ENCODE results near the gene TUBB3. TPM values are rescaled to one million over a fixed set of nuclear protein-coding genes. Genes with fewer than 3 reads are reported as not detected.

The TUBB3 gene
- total and polyA plus RNA-seq, 9 of the 15 experiments (the other 6 are each of a cell fraction or from before 2014, with no cell fraction given): 0.18 to 12.5 (median 5.0) TPM

DNA sequence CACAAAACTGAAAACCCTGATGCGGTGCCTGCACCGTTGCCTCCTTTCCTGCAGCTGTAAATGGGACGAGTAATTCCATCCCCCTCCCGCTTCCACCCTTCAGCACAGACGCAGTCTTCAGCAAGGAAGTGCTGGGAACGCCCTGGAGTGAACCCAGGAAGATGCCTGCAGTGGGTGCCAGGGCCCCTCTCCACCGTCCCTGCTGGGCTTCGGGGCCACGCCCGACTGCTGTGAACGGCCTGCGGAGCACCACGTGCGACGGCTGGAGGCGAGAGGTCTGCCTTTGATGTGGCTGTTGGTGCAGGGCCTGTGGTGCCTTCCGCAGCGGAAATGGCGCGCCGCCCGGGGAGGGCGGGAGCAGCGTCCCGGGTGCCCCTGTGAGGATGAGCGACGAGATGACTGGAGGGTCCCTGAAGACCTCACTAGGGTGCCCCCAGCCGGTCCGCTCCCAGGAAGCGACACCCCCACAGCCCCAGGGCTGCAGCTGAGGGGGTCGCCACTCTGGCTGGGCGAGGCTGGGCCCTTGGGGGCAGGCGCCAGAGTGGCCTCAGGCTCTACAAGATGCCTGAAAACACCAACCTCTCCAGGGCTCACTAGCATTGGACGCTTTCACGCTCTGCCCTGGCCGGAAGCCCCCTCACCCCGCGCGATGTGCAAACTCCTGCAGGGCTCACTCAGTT, 5.2 kb upstream of the TUBB3 start (continued):
- TF ChIP-seq, protein P1, sequence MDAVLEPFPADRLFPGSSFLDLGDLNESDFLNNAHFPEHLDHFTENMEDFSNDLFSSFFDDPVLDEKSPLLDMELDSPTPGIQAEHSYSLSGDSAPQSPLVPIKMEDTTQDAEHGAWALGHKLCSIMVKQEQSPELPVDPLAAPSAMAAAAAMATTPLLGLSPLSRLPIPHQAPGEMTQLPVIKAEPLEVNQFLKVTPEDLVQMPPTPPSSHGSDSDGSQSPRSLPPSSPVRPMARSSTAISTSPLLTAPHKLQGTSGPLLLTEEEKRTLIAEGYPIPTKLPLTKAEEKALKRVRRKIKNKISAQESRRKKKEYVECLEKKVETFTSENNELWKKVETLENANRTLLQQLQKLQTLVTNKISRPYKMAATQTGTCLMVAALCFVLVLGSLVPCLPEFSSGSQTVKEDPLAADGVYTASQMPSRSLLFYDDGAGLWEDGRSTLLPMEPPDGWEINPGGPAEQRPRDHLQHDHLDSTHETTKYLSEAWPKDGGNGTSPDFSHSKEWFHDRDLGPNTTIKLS (IDR thresholded peaks at IDR 0.05; ENCODE audit: borderline replicate concordance, low read depth): peak; percentile 26; the same call in 1 of the 2 replicates
- TF ChIP-seq NFIC (IDR thresholded peaks at IDR 0.05) (peak; percentile 10; the same call in 1 of the 2 replicates), MAFK (IDR thresholded peaks at IDR 0.05; ENCODE audit: low read length) (no peak), PPARD (CRISPR knock-in tag; IDR thresholded peaks at IDR 0.05) (no peak), ZNF41 (CRISPR knock-in tag; conservative IDR thresholded peaks at IDR 0.05) (no peak), TRIM28 (IDR thresholded peaks at IDR 0.05) (no peak), CXXC5 (CRISPR knock-in tag; IDR thresholded peaks at IDR 0.05) (peak; percentile 78), FOXJ3 (CRISPR knock-in tag; IDR thresholded peaks at IDR 0.05) (no peak), HNRNPUL1 (IDR thresholded peaks at IDR 0.05; ENCODE audit: low read length) (no peak), CBX3 (IDR thresholded peaks at IDR 0.05; ENCODE audit: borderline replicate concordance in 1 of 2, low read length in 2 of 2) (peak in 1 of 2 experiments; percentile 78; a peak in 1 of 3 replicates), MCM2 (IDR thresholded peaks at IDR 0.05; ENCODE audit: low read depth) (no peak)
- TF ChIP-seq, protein P2, sequence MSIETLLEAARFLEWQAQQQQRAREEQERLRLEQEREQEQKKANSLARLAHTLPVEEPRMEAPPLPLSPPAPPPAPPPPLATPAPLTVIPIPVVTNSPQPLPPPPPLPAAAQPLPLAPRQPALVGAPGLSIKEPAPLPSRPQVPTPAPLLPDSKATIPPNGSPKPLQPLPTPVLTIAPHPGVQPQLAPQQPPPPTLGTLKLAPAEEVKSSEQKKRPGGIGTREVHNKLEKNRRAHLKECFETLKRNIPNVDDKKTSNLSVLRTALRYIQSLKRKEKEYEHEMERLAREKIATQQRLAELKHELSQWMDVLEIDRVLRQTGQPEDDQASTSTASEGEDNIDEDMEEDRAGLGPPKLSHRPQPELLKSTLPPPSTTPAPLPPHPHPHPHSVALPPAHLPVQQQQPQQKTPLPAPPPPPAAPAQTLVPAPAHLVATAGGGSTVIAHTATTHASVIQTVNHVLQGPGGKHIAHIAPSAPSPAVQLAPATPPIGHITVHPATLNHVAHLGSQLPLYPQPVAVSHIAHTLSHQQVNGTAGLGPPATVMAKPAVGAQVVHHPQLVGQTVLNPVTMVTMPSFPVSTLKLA (conservative IDR thresholded peaks at IDR 0.05): peak; percentile 56 to 84
- TF ChIP-seq, protein P3, sequence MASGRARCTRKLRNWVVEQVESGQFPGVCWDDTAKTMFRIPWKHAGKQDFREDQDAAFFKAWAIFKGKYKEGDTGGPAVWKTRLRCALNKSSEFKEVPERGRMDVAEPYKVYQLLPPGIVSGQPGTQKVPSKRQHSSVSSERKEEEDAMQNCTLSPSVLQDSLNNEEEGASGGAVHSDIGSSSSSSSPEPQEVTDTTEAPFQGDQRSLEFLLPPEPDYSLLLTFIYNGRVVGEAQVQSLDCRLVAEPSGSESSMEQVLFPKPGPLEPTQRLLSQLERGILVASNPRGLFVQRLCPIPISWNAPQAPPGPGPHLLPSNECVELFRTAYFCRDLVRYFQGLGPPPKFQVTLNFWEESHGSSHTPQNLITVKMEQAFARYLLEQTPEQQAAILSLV (tag; IDR thresholded peaks at IDR 0.05): no peak
- TF ChIP-seq, protein P4, sequence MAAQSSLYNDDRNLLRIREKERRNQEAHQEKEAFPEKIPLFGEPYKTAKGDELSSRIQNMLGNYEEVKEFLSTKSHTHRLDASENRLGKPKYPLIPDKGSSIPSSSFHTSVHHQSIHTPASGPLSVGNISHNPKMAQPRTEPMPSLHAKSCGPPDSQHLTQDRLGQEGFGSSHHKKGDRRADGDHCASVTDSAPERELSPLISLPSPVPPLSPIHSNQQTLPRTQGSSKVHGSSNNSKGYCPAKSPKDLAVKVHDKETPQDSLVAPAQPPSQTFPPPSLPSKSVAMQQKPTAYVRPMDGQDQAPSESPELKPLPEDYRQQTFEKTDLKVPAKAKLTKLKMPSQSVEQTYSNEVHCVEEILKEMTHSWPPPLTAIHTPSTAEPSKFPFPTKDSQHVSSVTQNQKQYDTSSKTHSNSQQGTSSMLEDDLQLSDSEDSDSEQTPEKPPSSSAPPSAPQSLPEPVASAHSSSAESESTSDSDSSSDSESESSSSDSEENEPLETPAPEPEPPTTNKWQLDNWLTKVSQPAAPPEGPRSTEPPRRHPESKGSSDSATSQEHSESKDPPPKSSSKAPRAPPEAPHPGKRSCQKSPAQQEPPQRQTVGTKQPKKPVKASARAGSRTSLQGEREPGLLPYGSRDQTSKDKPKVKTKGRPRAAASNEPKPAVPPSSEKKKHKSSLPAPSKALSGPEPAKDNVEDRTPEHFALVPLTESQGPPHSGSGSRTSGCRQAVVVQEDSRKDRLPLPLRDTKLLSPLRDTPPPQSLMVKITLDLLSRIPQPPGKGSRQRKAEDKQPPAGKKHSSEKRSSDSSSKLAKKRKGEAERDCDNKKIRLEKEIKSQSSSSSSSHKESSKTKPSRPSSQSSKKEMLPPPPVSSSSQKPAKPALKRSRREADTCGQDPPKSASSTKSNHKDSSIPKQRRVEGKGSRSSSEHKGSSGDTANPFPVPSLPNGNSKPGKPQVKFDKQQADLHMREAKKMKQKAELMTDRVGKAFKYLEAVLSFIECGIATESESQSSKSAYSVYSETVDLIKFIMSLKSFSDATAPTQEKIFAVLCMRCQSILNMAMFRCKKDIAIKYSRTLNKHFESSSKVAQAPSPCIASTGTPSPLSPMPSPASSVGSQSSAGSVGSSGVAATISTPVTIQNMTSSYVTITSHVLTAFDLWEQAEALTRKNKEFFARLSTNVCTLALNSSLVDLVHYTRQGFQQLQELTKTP (IDR thresholded peaks at IDR 0.05; ENCODE audit: low read depth in 1 of 2, partially characterized antibody in 2 of 2): no peak

Measured in K562 (cell line).